Mononuclear cell (primary cell): ENCODE data around the gene GLIPR2. TPM values are rescaled to one million over a fixed set of nuclear protein-coding genes. Genes with fewer than 3 reads are reported as not detected.
A peak's percentile ranks its signal among the peaks of the same experiment; 100 is the strongest.
"Not testable (repeated sequence)": the region's sequence is repeated elsewhere in the genome, so short reads cannot be mapped to it uniquely, and the experiment has no call there.

Experiments used
- H3K27me3 ChIP-seq: 2 replicates; pipeline ENCODE4 v1.6.0; 2011; ENCODE audit warnings: low read length, control low read depth; ENCODE audit not compliant: insufficient read depth
- H3K4me1 ChIP-seq: 2 replicates; pipeline ENCODE4 v1.5.1; 2011; ENCODE audit warnings: mild to moderate bottlenecking, low read length, control low read depth; ENCODE audit not compliant: insufficient read depth
- H3K4me3 ChIP-seq: 2 replicates; pipeline ENCODE4 v1.5.1; 2011; ENCODE audit warnings: mild to moderate bottlenecking, low read length, moderate library complexity
- H3K9me3 ChIP-seq: 2 replicates; pipeline ENCODE4 v1.5.1; 2011; ENCODE audit warnings: low read depth, mild to moderate bottlenecking, control low read depth, low read length
- total RNA-seq: library from RNA; depleted of rRNA; stranded (reverse); fragments of >200 nt; gene quantifications from one replicate; pipeline ENCODE4 v1.2.3, GENCODE V29; 2012

The GLIPR2 gene
- total RNA-seq, 1 donor, result 86.0 TPM

GRCh38 chr9:36146651-36147050, 10.1 kb downstream of the GLIPR2 start:
- Histone ChIP-seq H3K9me3 (no peaks in the 10 kb centered on the region), H3K4me3 (no peak overlapping the region), H3K4me1 (peaks cover 100% of the 10 kb centered on the region), H3K27me3 (no peaks in the 10 kb centered on the region)

GRCh38 chr9:36147441-36148175, 11.1 kb downstream of the GLIPR2 start:
- Histone ChIP-seq H3K9me3 (no peaks in the 10 kb centered on the region), H3K4me1 (peaks cover 100% of the 10 kb centered on the region), H3K4me3 (no peak overlapping the region), H3K27me3 (no peaks in the 10 kb centered on the region)

GRCh38 chr9:36148311-36149051, 11.9 kb downstream of the GLIPR2 start:
- Histone ChIP-seq H3K4me3 (no peak overlapping the region), H3K9me3 (no peaks in the 10 kb centered on the region), H3K4me1 (peaks cover 100% of the 10 kb centered on the region), H3K27me3 (no peaks in the 10 kb centered on the region)

GRCh38 chr9:36149197-36149596, 12.7 kb downstream of the GLIPR2 start:
- no peak overlapping the region for H3K4me3 ChIP-seq
- H3K4me1 ChIP-seq, result peaks cover 100% of the 10 kb centered on the region
- H3K9me3 ChIP-seq, result no peaks in the 10 kb centered on the region
- no peaks in the 10 kb centered on the region for H3K27me3 ChIP-seq

GRCh38 chr9:36150574-36151315, 14.2 kb downstream of the GLIPR2 start:
- Histone ChIP-seq H3K9me3 (no peaks in the 10 kb centered on the region), H3K4me3 (no peak overlapping the region), H3K27me3 (no peaks in the 10 kb centered on the region), H3K4me1 (peaks cover 100% of the 10 kb centered on the region)

GRCh38 chr9:36151316-36152210, 15.0 kb downstream of the GLIPR2 start:
- H3K4me3 ChIP-seq, result peak overlapping the region; percentile 4
- no peaks in the 10 kb centered on the region for H3K27me3 ChIP-seq
- peaks cover 93% of the 10 kb centered on the region for H3K4me1 ChIP-seq
- no peaks in the 10 kb centered on the region for H3K9me3 ChIP-seq

GRCh38 chr9:36152741-36153438, 16.4 kb downstream of the GLIPR2 start:
- no peak overlapping the region for H3K4me3 ChIP-seq
- peaks cover 83% of the 10 kb centered on the region for H3K4me1 ChIP-seq
- no peaks in the 10 kb centered on the region for H3K9me3 ChIP-seq
- H3K27me3 ChIP-seq, result no peaks in the 10 kb centered on the region

GRCh38 chr9:36153746-36154145, 17.2 kb downstream of the GLIPR2 start:
- Histone ChIP-seq H3K9me3 (no peaks in the 10 kb centered on the region), H3K27me3 (no peaks in the 10 kb centered on the region), H3K4me1 (peaks cover 83% of the 10 kb centered on the region), H3K4me3 (no peak overlapping the region)

- Histone ChIP-seq H3K4me3 (no peak overlapping the region), H3K4me1 (peaks cover 80% of the 10 kb centered on the region), H3K27me3 (no peaks in the 10 kb centered on the region), H3K9me3 (no peaks in the 10 kb centered on the region)
Observed at GRCh38 chr9:36154331-36154952, 17.9 kb downstream of the GLIPR2 start.

GRCh38 chr9:36156116-36156515, 19.6 kb downstream of the GLIPR2 start:
- Histone ChIP-seq H3K9me3 (no peaks in the 10 kb centered on the region), H3K4me3 (no peak overlapping the region), H3K4me1 (peaks cover 63% of the 10 kb centered on the region), H3K27me3 (no peaks in the 10 kb centered on the region)

GRCh38 chr9:36158122-36158521, 21.6 kb downstream of the GLIPR2 start:
- H3K4me3 ChIP-seq, result no peak overlapping the region
- no peaks in the 10 kb centered on the region for H3K27me3 ChIP-seq
- H3K4me1 ChIP-seq, result peaks cover 43% of the 10 kb centered on the region
- no peaks in the 10 kb centered on the region for H3K9me3 ChIP-seq

GRCh38 chr9:36158917-36159316, 22.4 kb downstream of the GLIPR2 start:
- Histone ChIP-seq H3K4me1 (peaks cover 35% of the 10 kb centered on the region), H3K9me3 (no peaks in the 10 kb centered on the region), H3K4me3 (no peak overlapping the region), H3K27me3 (no peaks in the 10 kb centered on the region)

GRCh38 chr9:36159509-36159908, 23.0 kb downstream of the GLIPR2 start:
- H3K4me1 ChIP-seq, result peaks cover 29% of the 10 kb centered on the region
- H3K27me3 ChIP-seq, H3K4me3 ChIP-seq, H3K9me3 ChIP-seq: not testable (repeated sequence)

- not testable (repeated sequence) for H3K4me3 ChIP-seq, H3K27me3 ChIP-seq, H3K9me3 ChIP-seq
- peaks cover 23% of the 10 kb centered on the region for H3K4me1 ChIP-seq
Observed at GRCh38 chr9:36160126-36160525, 23.6 kb downstream of the GLIPR2 start.
